ENCODE data around the gene PKDREJ. TPM values are rescaled to one million over a fixed set of nuclear protein-coding genes. Genes with fewer than 3 reads are reported as not detected.

Gene PKDREJ
- total and polyA plus RNA-seq, 2 of the 4 experiments (the other 2 are of a cell fraction): 0.02 TPM; not detected in 1

- ATAC-seq (ENCODE audit: low read depth): no peak
- peak overlapping the region; percentile 84 for H3K14ac ChIP-seq (replicated peaks; ENCODE audit: low read depth, low read length)
- CTCF ChIA-PET: no interaction called here
- intact Hi-C loops (cut with micrococcal nuclease) (no loop called here), dilution Hi-C loops (cut with HindIII; ENCODE audit: low sequenced_read_pairs, unreplicated experiment) (no loop called here), in situ Hi-C loops (cut with MboI; ENCODE audit: low sequenced_read_pairs) (no loop called here)
- H2BK5ac ChIP-seq (ENCODE audit: low read depth, low read length, poor library complexity, severe bottlenecking): no peak overlapping the region
- POLR2A ChIA-PET (ENCODE audit: unreplicated experiment): interaction anchor here (0.9 kb wide), 1 partner anchor 17 kb away, joined by 4 read pairs; the partner anchor contains the start of gene TTC38
- H3K4me3 ChIP-seq (ENCODE audit: insufficient read depth, low read depth, low read length): peak overlapping the region; percentile 96
- H3K56ac ChIP-seq (ENCODE audit: extremely low read depth, insufficient read depth, low read length): no peak overlapping the region
- H3K4ac ChIP-seq (ENCODE audit: low read depth, low read length): peak overlapping the region; percentile 72
- peak overlapping the region; percentile 77; the same call in 1 of the 2 replicates for H3K23ac ChIP-seq (ENCODE audit: low read depth, low read length)
- no peaks in the 10 kb centered on the region for H3K9me3 ChIP-seq (ENCODE audit: control insufficient read depth, insufficient read depth, low read length)
- peaks cover 3% of the 10 kb centered on the region; the same call in 1 of the 2 replicates for H3K36me3 ChIP-seq (ENCODE audit: control insufficient read depth, insufficient read depth, low read length)
- no peaks in the 10 kb centered on the region; the same call in 1 of the 2 replicates for H4K20me1 ChIP-seq (ENCODE audit: insufficient read depth, low read length)
- H3K9ac ChIP-seq (ENCODE audit: low read depth, low read length): peak overlapping the region; percentile 75
- peaks cover 21% of the 10 kb centered on the region for H3K9me1 ChIP-seq (ENCODE audit: insufficient read depth, low read length)
- DNase-seq: no peak
- 18% methylated on average over 20 of the region's 25 CpGs; no CpG with 5 or more reads in 1 of the 2 experiments for WGBS, 2 experiments (ENCODE audit: extremely low coverage in 2 of 2, insufficient read length in 1 of 2)
- no peak overlapping the region for H4K5ac ChIP-seq (ENCODE audit: low read depth, low read length)
- no peak for TF ChIP-seq MXI1 (IDR thresholded peaks at IDR 0.05; ENCODE audit: borderline replicate concordance, low read depth, low read length)
- TF ChIP-seq MAZ (IDR thresholded peaks at IDR 0.05; ENCODE audit: borderline replicate concordance, low read depth, low read length): no peak
- TF ChIP-seq CHD1 (IDR thresholded peaks at IDR 0.05; ENCODE audit: low read depth, low read length): no peak
- TF ChIP-seq SMC3 (IDR thresholded peaks at IDR 0.05; ENCODE audit: low read depth, low read length): no peak
- no peak for TF ChIP-seq NFE2L2 (IDR thresholded peaks at IDR 0.05; ENCODE audit: low read depth, low read length)
- TF ChIP-seq BHLHE40 (IDR thresholded peaks at IDR 0.05; ENCODE audit: low read depth, low read length): no peak
- no peak for TF ChIP-seq RAD21 (IDR thresholded peaks at IDR 0.05; ENCODE audit: low read length)
- no peak for TF ChIP-seq POLR2A (IDR thresholded peaks at IDR 0.05; ENCODE audit: low read depth, low read length)
- TF ChIP-seq RCOR1 (IDR thresholded peaks at IDR 0.05; ENCODE audit: insufficient replicate concordance, low read length): no peak
- TF ChIP-seq, protein P1, sequence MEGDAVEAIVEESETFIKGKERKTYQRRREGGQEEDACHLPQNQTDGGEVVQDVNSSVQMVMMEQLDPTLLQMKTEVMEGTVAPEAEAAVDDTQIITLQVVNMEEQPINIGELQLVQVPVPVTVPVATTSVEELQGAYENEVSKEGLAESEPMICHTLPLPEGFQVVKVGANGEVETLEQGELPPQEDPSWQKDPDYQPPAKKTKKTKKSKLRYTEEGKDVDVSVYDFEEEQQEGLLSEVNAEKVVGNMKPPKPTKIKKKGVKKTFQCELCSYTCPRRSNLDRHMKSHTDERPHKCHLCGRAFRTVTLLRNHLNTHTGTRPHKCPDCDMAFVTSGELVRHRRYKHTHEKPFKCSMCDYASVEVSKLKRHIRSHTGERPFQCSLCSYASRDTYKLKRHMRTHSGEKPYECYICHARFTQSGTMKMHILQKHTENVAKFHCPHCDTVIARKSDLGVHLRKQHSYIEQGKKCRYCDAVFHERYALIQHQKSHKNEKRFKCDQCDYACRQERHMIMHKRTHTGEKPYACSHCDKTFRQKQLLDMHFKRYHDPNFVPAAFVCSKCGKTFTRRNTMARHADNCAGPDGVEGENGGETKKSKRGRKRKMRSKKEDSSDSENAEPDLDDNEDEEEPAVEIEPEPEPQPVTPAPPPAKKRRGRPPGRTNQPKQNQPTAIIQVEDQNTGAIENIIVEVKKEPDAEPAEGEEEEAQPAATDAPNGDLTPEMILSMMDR (conservative IDR thresholded peaks at IDR 0.05; ENCODE audit: low read depth, low read length): no peak
- TF ChIP-seq FOS (IDR thresholded peaks at IDR 0.05; ENCODE audit: low read depth, low read length): no peak
- no peak for TF ChIP-seq RFX5 (IDR thresholded peaks at IDR 0.05; ENCODE audit: low read depth, low read length)
- TF ChIP-seq, protein P2, sequence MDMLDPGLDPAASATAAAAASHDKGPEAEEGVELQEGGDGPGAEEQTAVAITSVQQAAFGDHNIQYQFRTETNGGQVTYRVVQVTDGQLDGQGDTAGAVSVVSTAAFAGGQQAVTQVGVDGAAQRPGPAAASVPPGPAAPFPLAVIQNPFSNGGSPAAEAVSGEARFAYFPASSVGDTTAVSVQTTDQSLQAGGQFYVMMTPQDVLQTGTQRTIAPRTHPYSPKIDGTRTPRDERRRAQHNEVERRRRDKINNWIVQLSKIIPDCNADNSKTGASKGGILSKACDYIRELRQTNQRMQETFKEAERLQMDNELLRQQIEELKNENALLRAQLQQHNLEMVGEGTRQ (IDR thresholded peaks at IDR 0.05; ENCODE audit: low read depth, low read length): no peak
- TF ChIP-seq, protein P3, sequence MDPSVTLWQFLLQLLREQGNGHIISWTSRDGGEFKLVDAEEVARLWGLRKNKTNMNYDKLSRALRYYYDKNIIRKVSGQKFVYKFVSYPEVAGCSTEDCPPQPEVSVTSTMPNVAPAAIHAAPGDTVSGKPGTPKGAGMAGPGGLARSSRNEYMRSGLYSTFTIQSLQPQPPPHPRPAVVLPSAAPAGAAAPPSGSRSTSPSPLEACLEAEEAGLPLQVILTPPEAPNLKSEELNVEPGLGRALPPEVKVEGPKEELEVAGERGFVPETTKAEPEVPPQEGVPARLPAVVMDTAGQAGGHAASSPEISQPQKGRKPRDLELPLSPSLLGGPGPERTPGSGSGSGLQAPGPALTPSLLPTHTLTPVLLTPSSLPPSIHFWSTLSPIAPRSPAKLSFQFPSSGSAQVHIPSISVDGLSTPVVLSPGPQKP (IDR thresholded peaks at IDR 0.05; ENCODE audit: borderline replicate concordance, low read depth, low read length): no peak
- peaks cover 15 to 42% of the 10 kb centered on the region in 2 experiments for H3K79me1 ChIP-seq (ENCODE audit: low read depth in 1 of 2, low read length in 2 of 2)
- peak overlapping the region; percentile 68; the same call in 1 of the 2 replicates for H3K27ac ChIP-seq (ENCODE audit: insufficient read depth, low read length)
- H2AFZ ChIP-seq (replicated peaks; ENCODE audit: low read length, poor library complexity): peak overlapping the region; percentile 94
- H2AK5ac ChIP-seq (ENCODE audit: low read depth, low read length): peak overlapping the region; percentile 75
- H2BK20ac ChIP-seq (ENCODE audit: low read depth, low read length): no peak overlapping the region
- no peaks in the 10 kb centered on the region for H3K27me3 ChIP-seq (ENCODE audit: control insufficient read depth, insufficient read depth, low read length)
- H4K8ac ChIP-seq (ENCODE audit: low read depth in 2 of 2, low read length in 2 of 2): peak overlapping the region; percentile 89 to 91
- BruUV-seq (replicated peaks): no TSS peak
- peak overlapping the region; percentile 96 for H2AK9ac ChIP-seq (replicated peaks; ENCODE audit: low read depth, low read length, poor library complexity)
- H2BK15ac ChIP-seq (ENCODE audit: low read depth, low read length): no peak overlapping the region
- peak overlapping the region; percentile 36; the same call in 1 of the 2 replicates for H4K91ac ChIP-seq (ENCODE audit: insufficient read depth, low read depth, low read length)
- H2BK120ac ChIP-seq (ENCODE audit: low read depth, low read length): no peak overlapping the region
- H3K4me1 ChIP-seq (ENCODE audit: control insufficient read depth, insufficient read depth, low read length): peaks cover 4% of the 10 kb centered on the region; the same call in 1 of the 2 replicates
- H3K18ac ChIP-seq (ENCODE audit: low read depth, low read length): no peak overlapping the region
- peak overlapping the region; percentile 68 for H3K4me2 ChIP-seq (ENCODE audit: low read depth, low read length)
These were observed 12.4 kb downstream of the PKDREJ start for GRCh38 chr22:46250783-46251125.
